Measurements from ENCODE around the gene ELFN2.

DNA sequence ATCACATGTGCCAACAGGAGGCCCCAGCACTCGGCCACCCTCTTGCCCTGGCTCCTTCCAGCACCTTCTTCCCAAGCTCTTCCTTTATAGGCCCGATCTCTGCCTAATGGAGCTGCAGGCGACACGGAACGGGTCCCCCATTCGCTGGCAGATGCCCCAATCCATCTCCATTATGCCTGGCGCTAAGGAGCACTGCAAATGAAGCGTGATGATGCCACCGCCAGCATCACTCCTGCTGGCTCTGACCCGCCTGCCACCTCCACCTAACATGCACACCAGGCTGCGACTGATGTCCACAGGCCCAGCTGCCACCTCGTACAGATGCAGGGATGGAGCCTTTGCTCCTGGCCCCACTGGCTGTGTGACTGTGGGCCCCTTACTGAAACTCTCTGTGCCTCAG lies 33.5 kb downstream of the ELFN2 start:
- TF ChIP-seq POLR2A (IDR thresholded peaks at IDR 0.05; ENCODE audit: low read depth, low read length) (no peak), POLR2AphosphoS5 (IDR thresholded peaks at IDR 0.05; ENCODE audit: low read depth, low read length) (no peak), TAF1 (IDR thresholded peaks at IDR 0.05; ENCODE audit: borderline replicate concordance, low read depth, low read length) (no peak)
